ENCODE data around the gene ZNF48. TPM values are rescaled to one million over a fixed set of nuclear protein-coding genes. Genes with fewer than 3 reads are reported as not detected.
A peak's percentile ranks its signal among the peaks of the same experiment; 100 is the strongest.

The ZNF48 gene
- total and polyA plus RNA-seq, 2 donors (not counting 1 experiment from before 2014, with no cell fraction given) = 8.4 to 13.3 TPM

DNA sequence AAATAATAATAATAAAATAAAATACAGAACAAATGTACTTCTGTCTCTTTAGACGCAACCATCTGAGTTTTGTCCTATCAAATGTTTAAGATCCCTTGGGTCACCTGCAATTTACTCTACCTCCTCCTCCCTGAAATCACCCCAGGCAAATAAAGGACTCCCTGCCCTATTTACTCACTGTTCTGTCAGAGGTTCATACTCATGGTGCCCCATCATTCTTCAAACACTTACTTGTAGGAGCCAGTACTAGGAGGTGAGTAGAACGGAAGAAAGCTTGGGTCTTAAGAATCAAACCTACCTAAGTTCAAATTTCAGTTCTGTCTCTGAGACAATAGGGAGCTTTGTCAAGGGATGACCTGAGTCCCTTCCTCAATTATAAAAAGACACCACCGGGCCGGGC is 28.7 kb upstream of the ZNF48 start:
- Mint-ChIP-seq H3K9me3 (ENCODE audit: insufficient read depth) (no peaks in the 10 kb centered on the region), H3K4me3 (peak overlapping the region; percentile 14), H3K27ac (no peak overlapping the region), H3K4me1 (peaks cover 40% of the 10 kb centered on the region), H3K27me3 (no peaks in the 10 kb centered on the region)
- Histone ChIP-seq H2AFZ (ENCODE audit: insufficient read depth, low read depth, low read length, poor library complexity, severe bottlenecking) (no peak overlapping the region), H3K9me3 (ENCODE audit: control extremely low read depth in 1 of 3, control insufficient read depth in 2 of 3, insufficient read depth in 1 of 3, low read length in 2 of 3) (no peaks in the 10 kb centered on the region), H3K36me3 (replicated peaks in 1 of 2; ENCODE audit: control extremely low read depth in 1 of 2, control insufficient read depth in 1 of 2, extremely low read depth in 1 of 2, insufficient read depth in 2 of 2, low read length in 1 of 2) (peaks cover 0 to 31% of the 10 kb centered on the region in 2 experiments), H3K79me2 (ENCODE audit: control insufficient read depth, insufficient read depth, low read length) (peaks cover 72% of the 10 kb centered on the region), H3K4me3 (ENCODE audit: control extremely low read depth in 1 of 5, extremely low read depth in 1 of 5, insufficient read depth in 1 of 5, low read depth in 2 of 5, low read length in 4 of 5) (no peak overlapping the region), H3K4me2 (replicated peaks; ENCODE audit: low read depth, low read length, poor library complexity, severe bottlenecking) (no peak overlapping the region), H3K4me1 (ENCODE audit: control insufficient read depth in 2 of 2, insufficient read depth in 2 of 2, low read length in 2 of 2) (peaks cover 23 to 32% of the 10 kb centered on the region in 2 donors), H3K9ac (ENCODE audit: low read length) (no peak overlapping the region), H3K27ac (ENCODE audit: low read length in 2 of 2) (no peak overlapping the region), H4K20me1 (ENCODE audit: control insufficient read depth, insufficient read depth, low read length, poor library complexity, severe bottlenecking) (peaks cover 50% of the 10 kb centered on the region), H3K27me3 (replicated peaks in 1 of 4; ENCODE audit: control extremely low read depth in 1 of 4, control insufficient read depth in 3 of 4, insufficient read depth in 4 of 4, low read length in 3 of 4) (no peaks in the 10 kb centered on the region)
- ChIA-PET CTCF (interaction anchor here (0.9 kb wide), 1 partner anchor 43 kb away, joined by 3 read pairs; no protein-coding TSS in a partner anchor), POLR2A (interaction anchor here (1.3 kb wide), 1 partner anchor 41 kb away, joined by 3 read pairs; the partner anchor contains the start of gene ZNF771)
- TF ChIP-seq EZH2 (IDR thresholded peaks at IDR 0.05; ENCODE audit: borderline replicate concordance, insufficient read depth, low read depth, low read length, poor library complexity, severe bottlenecking) (no peak), CTCF (IDR thresholded peaks at IDR 0.05) (no peak)
- WGBS (ENCODE audit: insufficient coverage) = 92% methylated on average over 3 of the region's 4 CpGs
- ATAC-seq (ENCODE audit: low read depth) (no peak), DNase-seq (no peak)
- intact Hi-C loops (cut with micrococcal nuclease) = no loop called here

- H3K4me3 ChIP-seq (ENCODE audit: control extremely low read depth in 1 of 5, extremely low read depth in 1 of 5, insufficient read depth in 1 of 5, low read depth in 2 of 5, low read length in 4 of 5) = peak overlapping the region in 1 of 5 experiments; percentile 73
- peak overlapping the region in 1 of 2 donors; percentile 65 for H3K27ac ChIP-seq (ENCODE audit: low read length in 2 of 2)
- no peak for ATAC-seq (ENCODE audit: low read depth)
Observed at GRCh38 chr16:30367349-30368009, 27.7 kb upstream of the ZNF48 start.

More at GRCh38 chr16:30367349-30368009, 27.7 kb upstream of the ZNF48 start:
- Mint-ChIP-seq H3K4me3 (peak overlapping the region; percentile 83), H3K27ac (peak overlapping the region; percentile 67), H3K4me1 (peaks cover 46% of the 10 kb centered on the region), H3K9me3 (ENCODE audit: insufficient read depth) (no peaks in the 10 kb centered on the region), H3K27me3 (no peaks in the 10 kb centered on the region)
- WGBS (ENCODE audit: insufficient coverage) = 96% methylated on average over 8 of the region's 10 CpGs
- H4K20me1 ChIP-seq (ENCODE audit: control insufficient read depth, insufficient read depth, low read length, poor library complexity, severe bottlenecking) = peaks cover 50% of the 10 kb centered on the region
- no peaks in the 10 kb centered on the region for H3K9me3 ChIP-seq (ENCODE audit: control extremely low read depth in 1 of 3, control insufficient read depth in 2 of 3, insufficient read depth in 1 of 3, low read length in 2 of 3)
- TF ChIP-seq CTCF (IDR thresholded peaks at IDR 0.05) (no peak), EZH2 (IDR thresholded peaks at IDR 0.05; ENCODE audit: borderline replicate concordance, insufficient read depth, low read depth, low read length, poor library complexity, severe bottlenecking) (no peak)
- peaks cover 67% of the 10 kb centered on the region for H3K79me2 ChIP-seq (ENCODE audit: control insufficient read depth, insufficient read depth, low read length)
- intact Hi-C loops (cut with micrococcal nuclease) = no loop called here
- DNase-seq = peak; percentile 9
- ChIA-PET POLR2A (interaction anchor here (1.3 kb wide), 1 partner anchor 40 kb away, joined by 3 read pairs; the partner anchor contains the start of gene ZNF771), CTCF (no interaction called here)
- no peak overlapping the region for H3K9ac ChIP-seq (ENCODE audit: low read length)
- H3K4me1 ChIP-seq (ENCODE audit: control insufficient read depth in 2 of 2, insufficient read depth in 2 of 2, low read length in 2 of 2) = peaks cover 25 to 35% of the 10 kb centered on the region in 2 donors
- peaks cover 0 to 27% of the 10 kb centered on the region in 2 experiments for H3K36me3 ChIP-seq (replicated peaks in 1 of 2; ENCODE audit: control extremely low read depth in 1 of 2, control insufficient read depth in 1 of 2, extremely low read depth in 1 of 2, insufficient read depth in 2 of 2, low read length in 1 of 2)
- H3K4me2 ChIP-seq (replicated peaks; ENCODE audit: low read depth, low read length, poor library complexity, severe bottlenecking) = peak overlapping the region; percentile 93
- no peaks in the 10 kb centered on the region for H3K27me3 ChIP-seq (replicated peaks in 1 of 4; ENCODE audit: control extremely low read depth in 1 of 4, control insufficient read depth in 3 of 4, insufficient read depth in 4 of 4, low read length in 3 of 4)
- no peak overlapping the region for H2AFZ ChIP-seq (ENCODE audit: insufficient read depth, low read depth, low read length, poor library complexity, severe bottlenecking)
